BJ (cell line): ENCODE results near the gene ZNF578. TPM values are rescaled to one million over a fixed set of nuclear protein-coding genes. Genes with fewer than 3 reads are reported as not detected.
"Not testable (repeated sequence)": the region's sequence is repeated elsewhere in the genome, so short reads cannot be mapped to it uniquely, and the experiment has no call there.

ENCODE experiments used
- CTCF ChIA-PET: fragments of 350-600 bp; formaldehyde crosslinking; extraction: SDS; loops from one replicate; lab custom pipeline; 2021; ENCODE audit warnings: antibody characterized with exemption, inconsistent platforms; lab: Yijun Ruan, JAX
- POLR2A ChIA-PET: fragments of 300-600 bp; sonication (Branson Sonifier 250); formaldehyde crosslinking; extraction: SDS; loops from one replicate; lab custom pipeline; 2021; ENCODE audit warnings: antibody characterized with exemption; lab: Charles Lee
- DNase-seq: peaks from one replicate; pipeline ENCODE4 v3.0.0-alpha.2; 2011; ENCODE audit warnings: low read depth
- H3K27me3 ChIP-seq: 2 replicates; pipeline ENCODE4 v1.6.0; 2011; ENCODE audit warnings: low read length; ENCODE audit not compliant: control insufficient read depth, insufficient read depth
- H3K36me3 ChIP-seq: 2 replicates; pipeline ENCODE4 v1.5.1; 2011; ENCODE audit warnings: low read length; ENCODE audit not compliant: control insufficient read depth, insufficient read depth
- H3K4me3 ChIP-seq: 2 replicates; pipeline ENCODE4 v1.5.1; 2011; ENCODE audit warnings: low read depth, mild to moderate bottlenecking, control low read depth, low read length
- CTCF ChIP-seq: IDR thresholded peaks from 2 replicates; pipeline ENCODE4 v1.5.1; 2011; ENCODE audit warnings: low read depth, mild to moderate bottlenecking, control low read depth, inconsistent platforms, low read length, moderate library complexity; ENCODE audit not compliant: insufficient read depth
- polyA plus RNA-seq: library from polyadenylated mRNA; depleted of rRNA; stranded (reverse); fragments of >200 nt; gene quantifications from 2 replicates; pipeline ENCODE4 v1.2.3, GENCODE V29; 2011

Gene ZNF578
- polyA plus RNA-seq, 1 experiment = 0.82 TPM

DNA sequence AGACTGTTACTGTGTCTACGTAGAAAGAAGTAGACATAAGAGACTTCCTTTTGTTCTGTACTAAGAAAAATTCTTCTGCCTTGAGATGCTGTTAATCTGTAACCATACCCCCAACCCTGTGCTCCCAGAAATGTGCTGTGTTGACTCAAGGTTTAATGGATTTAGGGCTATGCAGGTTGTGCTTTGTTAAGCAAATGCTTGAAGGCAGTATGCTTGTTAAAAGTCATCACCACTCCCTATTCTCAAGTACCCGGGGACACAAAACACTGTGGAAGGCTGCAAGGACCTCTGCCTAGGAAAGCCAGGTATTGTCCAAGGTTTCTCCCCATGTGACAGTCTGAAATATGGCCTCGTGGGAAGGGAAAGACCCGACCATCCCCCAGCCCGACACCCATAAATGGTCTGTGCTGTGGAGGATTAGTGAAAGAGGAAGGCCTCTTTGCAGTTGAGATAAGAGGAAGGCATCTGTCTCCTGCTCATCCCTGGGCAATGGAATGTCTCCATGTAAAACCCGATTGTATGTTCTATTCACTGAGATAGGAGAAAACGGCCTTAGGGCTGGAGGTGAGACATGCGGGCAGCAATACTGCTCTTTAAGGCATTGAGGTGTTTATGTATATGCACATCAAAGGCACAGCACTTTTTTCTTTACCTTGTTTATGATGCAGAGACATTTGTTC lies 32.3 kb downstream of the ZNF578 start:
- CTCF ChIA-PET, H3K4me3 ChIP-seq, DNase-seq: not testable (repeated sequence)

GRCh38 chr19:52492201-52492993 lies 39.0 kb downstream of the ZNF578 start:
- no peaks in the 10 kb centered on the region for H3K27me3 ChIP-seq
- TF ChIP-seq CTCF = no peak
- H3K4me3 ChIP-seq = no peak overlapping the region
- POLR2A ChIA-PET = no interaction called here
- no peak for DNase-seq
- CTCF ChIA-PET = no interaction called here
- no peaks in the 10 kb centered on the region for H3K36me3 ChIP-seq

More for the DNA sequence above, 32.3 kb downstream of the ZNF578 start:
- H3K27me3 ChIP-seq, POLR2A ChIA-PET, H3K36me3 ChIP-seq: not testable (repeated sequence)

- Histone ChIP-seq H3K4me3 (no peak overlapping the region), H3K27me3 (no peaks in the 10 kb centered on the region), H3K36me3 (no peaks in the 10 kb centered on the region)
- ChIA-PET POLR2A (no interaction called here), CTCF (no interaction called here)
- DNase-seq = no peak
- TF ChIP-seq CTCF = no peak
These were observed 39.7 kb downstream of the ZNF578 start for GRCh38 chr19:52492994-52493470.

GRCh38 chr19:52494518-52494917 lies 41.2 kb downstream of the ZNF578 start:
- POLR2A ChIA-PET = no interaction called here
- Histone ChIP-seq H3K27me3 (no peaks in the 10 kb centered on the region), H3K36me3 (no peaks in the 10 kb centered on the region), H3K4me3 (no peak overlapping the region)
- DNase-seq = no peak
- CTCF ChIA-PET = no interaction called here
- TF ChIP-seq CTCF = no peak

GRCh38 chr19:52498571-52498970 lies 45.2 kb downstream of the ZNF578 start:
- ChIA-PET POLR2A (no interaction called here), CTCF (interaction anchor here (0.6 kb wide), 1 partner anchor 190 kb away, joined by 3 read pairs; no protein-coding TSS in a partner anchor)
- Histone ChIP-seq H3K4me3 (no peak overlapping the region), H3K36me3 (no peaks in the 10 kb centered on the region), H3K27me3 (no peaks in the 10 kb centered on the region)
- no peak for TF ChIP-seq CTCF
- DNase-seq = no peak

GRCh38 chr19:52500474-52500873 lies 47.1 kb downstream of the ZNF578 start:
- H3K27me3 ChIP-seq, CTCF ChIA-PET, DNase-seq, H3K4me3 ChIP-seq, H3K36me3 ChIP-seq, POLR2A ChIA-PET: not testable (repeated sequence)

- H3K27me3 ChIP-seq, H3K36me3 ChIP-seq, POLR2A ChIA-PET, H3K4me3 ChIP-seq, CTCF ChIA-PET, DNase-seq: not testable (repeated sequence)
These were observed 47.6 kb downstream of the ZNF578 start for GRCh38 chr19:52500991-52501390.
